ENCODE results near the gene OR5K2. TPM values are rescaled to one million over a fixed set of nuclear protein-coding genes. Genes with fewer than 3 reads are reported as not detected.

Gene OR5K2
- total and polyA plus RNA-seq, 10 of the 15 experiments (the other 5 are each of a cell fraction or from before 2014, with no cell fraction given) = 0.12 TPM; not detected in 9

- TF ChIP-seq NFYB (IDR thresholded peaks at IDR 0.05; ENCODE audit: insufficient read depth, low read depth, low read length) (no peak), CREB1 (IDR thresholded peaks at IDR 0.05; ENCODE audit: low read depth) (no peak), E4F1 (IDR thresholded peaks at IDR 0.05; ENCODE audit: borderline replicate concordance, partially characterized antibody) (no peak), ZNF384 (IDR thresholded peaks at IDR 0.05; ENCODE audit: borderline replicate concordance, low read depth, low read length) (no peak)
These were observed at the start of gene OR5K2 (continued) for GRCh38 chr3:98497381-98497780.

GRCh38 chr3:98449606-98450193 is 47.8 kb upstream of the OR5K2 start:
- BruUV-seq (replicated peaks) = no TSS peak
- no peak for TF ChIP-seq PBX3 (IDR thresholded peaks at IDR 0.05; ENCODE audit: insufficient replicate concordance, low read depth, low read length)
- TF ChIP-seq SPI1 (IDR thresholded peaks at IDR 0.05; ENCODE audit: borderline replicate concordance, insufficient read depth, low read depth, low read length) = peak; percentile 59; the same call in 1 of the 2 replicates
- no peak for TF ChIP-seq GABPA (IDR thresholded peaks at IDR 0.05; ENCODE audit: low read depth)
- FAIRE-seq = no peak
- intact Hi-C loops (cut with micrococcal nuclease; ENCODE audit: unreplicated experiment) = loop anchor here (5.0 kb wide), 2 partner anchors 73 to 123 kb away; partner anchors contain the start of gene CLDND1
- ChIA-PET RAD21 (ENCODE audit: unreplicated experiment) (no interaction called here), SMC1A (ENCODE audit: uncharacterized antibody, unreplicated experiment) (interaction anchor here (1.0 to 1.3 kb wide), 2 partner anchors 10 to 21 kb away, joined by 3 read pairs; no protein-coding TSS in a partner anchor), CTCF (interaction anchor here (1.5 kb wide), 1 partner anchor 13 kb away, joined by 3 read pairs; no protein-coding TSS in a partner anchor), POLR2A (no interaction called here)
- Histone ChIP-seq H3K36me3 (ENCODE audit: control insufficient read depth in 2 of 2, insufficient read depth in 2 of 2, low read length in 1 of 2) (no peaks in the 10 kb centered on the region), H3K4me3 (no peak overlapping the region), H3K4me2 (ENCODE audit: control insufficient read depth, insufficient read depth) (no peak overlapping the region), H3K4me1 (ENCODE audit: control insufficient read depth, insufficient read depth, low read length) (peaks cover 14% of the 10 kb centered on the region; the same call in 1 of the 2 replicates), H4K20me1 (ENCODE audit: control insufficient read depth, insufficient read depth) (no peaks in the 10 kb centered on the region), H3K9ac (ENCODE audit: control insufficient read depth, insufficient read depth, low read length) (no peak overlapping the region), H3K79me2 (ENCODE audit: control insufficient read depth, insufficient read depth, low read length) (no peaks in the 10 kb centered on the region), H2AFZ (ENCODE audit: control insufficient read depth, low read depth, low read length) (no peak overlapping the region), H3K9me3 (replicated peaks; ENCODE audit: control insufficient read depth, insufficient read depth, low read length) (no peaks in the 10 kb centered on the region; the same call in 2 of the 3 replicates), H3K27ac (ENCODE audit: control insufficient read depth, insufficient read depth) (no peak overlapping the region), H3K27me3 (replicated peaks in 1 of 2; ENCODE audit: control insufficient read depth in 2 of 2, insufficient read depth in 2 of 2, low read length in 1 of 2) (no peaks in the 10 kb centered on the region)
- WGBS (ENCODE audit: insufficient coverage, insufficient replicate concordance, low lambda C conversion rate, missing lambda C conversion rate) = 83% methylated on average over 7 of the region's 7 CpGs
- ATAC-seq = peak; percentile 62
- DNase-seq (ENCODE audit: low read depth, low spot score) = no peak
- in situ Hi-C loops (cut with MboI) = no loop called here

All from GM12878 (cell line).